ENCODE data around the gene ATP6V1F.

The ATP6V1F gene

GRCh38 chr7:128862571-128863432 lies at the start of gene ATP6V1F:
Gene ATP6V1F, plus strand, starts transcription at chr7:128862856. Its CDS starts 49 bp downstream, at chr7:128862905.
- DNase-seq, result peak; percentile 99

GRCh38 chr7:128814499-128814898 lies 48.2 kb upstream of the ATP6V1F start:
- no peak for DNase-seq

DNA sequence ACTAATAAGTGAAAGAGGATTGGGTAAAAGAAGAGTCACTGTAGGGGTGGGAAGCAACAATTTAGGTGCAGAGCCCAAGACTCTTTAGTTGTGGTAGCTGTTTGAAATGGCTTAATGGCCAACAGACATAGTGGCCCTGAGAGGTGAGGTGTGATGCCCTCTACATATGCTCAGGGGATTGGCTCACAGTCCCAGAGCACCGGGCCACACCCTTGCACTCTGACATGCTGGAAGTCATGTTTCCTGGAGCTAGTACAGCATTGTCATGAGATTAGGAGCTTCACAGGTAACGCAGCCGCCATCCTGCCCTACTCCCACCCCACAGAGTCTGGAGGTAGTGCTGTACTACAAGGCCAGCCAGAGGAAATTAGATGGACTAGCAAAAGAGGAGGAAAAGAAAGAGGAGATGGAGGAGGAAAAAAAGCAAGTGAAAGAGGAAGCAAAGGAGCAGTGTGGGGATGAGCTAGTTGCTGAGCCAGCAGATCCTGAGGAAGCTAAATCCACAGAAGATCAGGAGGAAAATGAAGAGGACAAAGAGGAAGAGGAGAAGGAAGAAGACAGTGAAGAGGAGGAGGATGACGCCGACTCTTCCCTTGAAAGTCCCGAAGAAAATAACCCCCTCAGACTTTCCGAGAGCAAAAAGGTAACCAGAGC lies 47.2 kb upstream of the ATP6V1F start:
- no peak for DNase-seq

DNA sequence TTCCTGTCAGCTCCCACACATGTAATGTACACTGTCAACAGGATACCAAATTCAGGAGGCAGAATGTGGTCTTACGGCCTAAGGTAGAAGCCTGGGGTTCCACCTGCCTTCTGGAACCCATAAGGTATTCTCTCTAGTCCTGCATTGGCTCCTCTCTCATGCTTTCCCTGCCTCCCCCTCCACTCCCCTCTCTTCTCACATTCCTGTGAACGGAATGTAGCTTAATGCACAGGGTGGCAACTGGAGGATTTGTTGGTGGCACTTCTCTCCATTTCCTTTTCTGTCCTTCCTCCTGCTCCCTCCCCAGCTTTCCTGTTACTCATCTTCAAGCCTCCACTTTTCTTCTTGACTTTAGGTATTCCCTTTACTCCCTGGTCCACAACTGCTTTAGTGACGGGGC lies 44.0 kb upstream of the ATP6V1F start:
- no peak for DNase-seq

DNA sequence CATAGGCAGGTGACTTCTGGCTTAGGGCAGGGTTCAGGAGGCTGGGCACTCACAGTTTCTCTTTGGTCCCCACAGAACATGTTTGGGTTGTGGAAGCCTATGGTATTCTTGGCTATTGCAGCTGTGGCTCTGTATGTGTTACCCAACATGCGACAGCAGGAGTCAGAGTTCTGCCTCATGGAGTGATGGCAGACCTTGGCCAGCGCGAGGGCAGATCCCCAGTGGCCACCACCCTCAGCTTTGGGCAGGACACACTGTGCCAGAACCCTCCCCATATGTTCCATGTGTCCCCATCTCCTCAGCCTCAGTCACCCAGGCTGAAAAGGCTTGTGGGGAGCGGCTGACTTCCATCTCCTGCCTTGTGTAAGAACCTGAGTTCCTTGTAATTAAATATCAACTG lies 40.9 kb upstream of the ATP6V1F start:
- no peak for DNase-seq

DNA sequence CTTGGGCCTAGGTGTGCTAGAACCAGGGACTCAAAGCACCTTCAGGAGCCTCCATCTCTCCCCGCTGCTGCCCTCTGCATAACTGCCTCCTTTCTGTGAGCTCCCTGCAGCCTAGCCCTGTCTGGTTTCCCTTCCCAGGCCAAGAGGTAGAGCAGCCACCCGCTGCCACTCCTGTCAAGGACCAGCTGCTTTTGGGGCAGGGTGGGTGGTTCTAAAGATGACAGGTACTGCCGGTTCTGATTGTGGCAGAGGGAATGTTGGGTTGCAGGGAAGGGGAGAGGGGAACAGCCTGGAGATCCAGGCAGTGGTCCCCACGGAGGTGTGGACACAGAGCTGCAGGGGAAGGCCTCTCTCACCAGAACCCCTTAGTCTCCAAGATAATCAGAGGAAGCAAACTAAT lies 36.1 kb upstream of the ATP6V1F start:
- DNase-seq, result no peak

DNA sequence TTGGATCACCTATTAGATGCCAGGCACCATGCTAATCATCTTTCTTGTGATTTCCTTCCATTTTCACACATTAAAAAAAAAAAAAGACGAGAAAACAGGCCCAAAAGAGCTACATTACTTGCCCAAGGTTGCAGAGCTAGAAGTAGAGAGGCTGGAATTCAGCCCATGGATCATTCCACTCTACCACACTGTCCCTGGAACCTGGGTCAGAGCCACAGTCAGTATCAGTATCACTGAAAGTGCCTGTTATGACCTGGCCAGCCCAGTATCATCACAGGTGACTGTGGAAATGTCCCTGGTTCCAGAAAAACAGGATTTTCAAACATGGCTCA lies 35.8 kb upstream of the ATP6V1F start:
- DNase-seq, result no peak

- no peak for DNase-seq
These were observed 35.3 kb upstream of the ATP6V1F start for GRCh38 chr7:128827248-128827958.

GRCh38 chr7:128827971-128828711 lies 34.5 kb upstream of the ATP6V1F start:
- no peak for DNase-seq

- DNase-seq, result no peak
These were observed 33.1 kb upstream of the ATP6V1F start for GRCh38 chr7:128829391-128830166.

- DNase-seq, result peak; percentile 17
These were observed 32.2 kb upstream of the ATP6V1F start, which contains the start of gene FLNC for GRCh38 chr7:128830231-128831177. Gene FLNC, plus strand, starts transcription at chr7:128830406. Its CDS starts 232 bp downstream, at chr7:128830638.

GRCh38 chr7:128831178-128831993 lies 31.3 kb upstream of the ATP6V1F start:
- no peak for DNase-seq

DNA sequence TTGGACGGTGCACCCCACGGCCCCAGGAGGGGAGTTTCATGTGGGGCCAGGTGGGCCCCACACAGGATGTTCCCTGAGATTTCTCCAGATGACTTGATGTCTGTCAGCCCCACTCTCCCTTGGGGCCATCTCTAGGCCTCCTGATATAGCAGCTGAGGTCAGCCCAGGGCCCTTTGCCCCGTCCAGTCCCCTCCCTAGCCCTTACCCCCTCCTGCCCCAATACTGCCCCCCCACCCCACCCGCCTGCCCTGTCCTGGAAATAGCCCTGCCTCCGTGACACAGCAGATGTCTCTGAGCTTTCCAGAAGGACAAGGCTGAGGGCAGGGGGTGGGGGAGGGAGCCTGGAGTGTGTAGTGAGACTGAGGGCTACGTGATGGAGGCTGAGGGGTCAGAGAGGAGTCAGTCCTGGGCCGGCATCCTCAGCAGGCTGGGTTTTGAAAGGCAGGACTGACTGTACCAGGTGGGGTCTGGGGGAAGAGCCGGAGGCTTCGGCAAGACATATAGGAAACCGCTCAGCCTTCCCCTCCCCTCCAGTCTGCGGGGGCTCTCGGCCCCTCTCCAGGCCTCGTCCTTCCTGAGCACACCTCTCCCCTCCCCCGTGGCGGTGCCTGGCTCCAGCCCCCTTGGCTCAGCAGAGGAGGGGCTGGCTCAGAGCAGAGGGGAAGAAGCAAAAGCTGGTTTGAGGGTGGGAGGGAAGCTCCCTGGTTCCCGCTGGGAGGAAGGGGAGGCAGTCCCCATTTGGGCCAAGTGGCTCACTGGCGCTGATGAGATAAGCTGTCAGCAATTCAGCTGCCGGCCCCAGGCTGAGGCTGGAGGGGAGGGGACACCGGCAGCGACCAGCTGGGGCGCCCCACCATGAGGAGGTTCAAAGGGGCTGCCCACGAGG lies 30.4 kb upstream of the ATP6V1F start:
- DNase-seq, result no peak

GRCh38 chr7:128832880-128833147 lies 29.8 kb upstream of the ATP6V1F start:
- no peak for DNase-seq

- DNase-seq, result no peak
These were observed 29.3 kb upstream of the ATP6V1F start for GRCh38 chr7:128833148-128833945.

- no peak for DNase-seq
These were observed 28.7 kb upstream of the ATP6V1F start for GRCh38 chr7:128833946-128834325.

DNA sequence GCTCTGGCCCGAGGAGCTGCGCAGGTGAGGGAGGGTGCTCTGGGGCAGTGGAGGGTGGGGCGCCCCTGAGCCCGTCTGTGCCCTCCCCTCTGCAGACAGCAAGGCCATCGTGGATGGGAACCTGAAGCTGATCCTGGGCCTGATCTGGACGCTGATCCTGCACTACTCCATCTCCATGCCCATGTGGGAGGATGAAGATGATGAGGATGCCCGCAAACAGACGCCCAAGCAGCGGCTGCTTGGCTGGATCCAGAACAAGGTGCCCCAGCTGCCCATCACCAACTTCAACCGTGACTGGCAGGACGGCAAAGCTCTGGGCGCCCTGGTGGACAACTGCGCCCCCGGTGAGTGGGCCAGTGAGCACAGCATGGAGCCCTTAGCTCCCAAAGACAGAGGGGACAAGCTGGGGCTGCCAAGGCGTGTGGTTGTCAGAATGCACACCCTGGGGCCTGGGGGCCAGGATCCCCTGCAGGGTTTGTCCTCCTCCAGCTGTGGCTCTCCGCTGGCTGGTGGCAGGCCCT lies 27.4 kb upstream of the ATP6V1F start:
- no peak for DNase-seq

Data from CD4-positive, alpha-beta T cell treated with Interleukin-12 subunit alpha and Interleukin-12 subunit beta, for 1 hour (primary cell).